ENCODE data around the gene FMNL1.

Gene FMNL1

GRCh38 chr17:45255358-45255757 is 33.7 kb downstream of the FMNL1 start:
- FAIRE-seq (no peak), DNase-seq (ENCODE audit: insufficient read length, low spot score) (no peak)

GRCh38 chr17:45256114-45256966 is 34.7 kb downstream of the FMNL1 start:
- peak; percentile 11 for FAIRE-seq
- DNase-seq (ENCODE audit: insufficient read length, low spot score) = no peak

- FAIRE-seq (no peak), DNase-seq (ENCODE audit: insufficient read length, low spot score) (no peak)
Observed at GRCh38 chr17:45257115-45257514, 35.4 kb downstream of the FMNL1 start.

- no peak for FAIRE-seq
Observed at GRCh38 chr17:45258981-45259380, 37.3 kb downstream of the FMNL1 start.

GRCh38 chr17:45260204-45260783 is 38.6 kb downstream of the FMNL1 start:
- DNase-seq (ENCODE audit: insufficient read length, low spot score) = no peak
- FAIRE-seq = peak; percentile 8

More at GRCh38 chr17:45258981-45259380, 37.3 kb downstream of the FMNL1 start:
- DNase-seq (ENCODE audit: insufficient read length, low spot score) = no peak

- DNase-seq (ENCODE audit: insufficient read length, low spot score) = peak; percentile 70
- peak; percentile 95 for FAIRE-seq
Observed at GRCh38 chr17:45261577-45262515, 40.2 kb downstream of the FMNL1 start, which contains the start of gene SPATA32. Gene SPATA32, minus strand, starts transcription at chr17:45262094. Its CDS starts 78 bp downstream, at chr17:45262016.

GRCh38 chr17:45262516-45263476 is 41.1 kb downstream of the FMNL1 start:
- no peak for DNase-seq (ENCODE audit: insufficient read length, low spot score)

GRCh38 chr17:45263477-45263860 is 41.8 kb downstream of the FMNL1 start:
- FAIRE-seq (no peak), DNase-seq (ENCODE audit: insufficient read length, low spot score) (no peak)

More at GRCh38 chr17:45262516-45263476, 41.1 kb downstream of the FMNL1 start:
- FAIRE-seq = peak; percentile 8

GRCh38 chr17:45264430-45264829 is 42.7 kb downstream of the FMNL1 start:
- no peak for FAIRE-seq
- no peak for DNase-seq (ENCODE audit: insufficient read length, low spot score)

- DNase-seq (ENCODE audit: insufficient read length, low spot score) = no peak
- FAIRE-seq = no peak
Observed at GRCh38 chr17:45264988-45265387, 43.3 kb downstream of the FMNL1 start.

GRCh38 chr17:45265821-45266220 is 44.1 kb downstream of the FMNL1 start:
- no peak for DNase-seq (ENCODE audit: insufficient read length, low spot score)
- no peak for FAIRE-seq

- DNase-seq (ENCODE audit: insufficient read length, low spot score) (no peak), FAIRE-seq (no peak)
Observed at GRCh38 chr17:45266372-45266926, 44.8 kb downstream of the FMNL1 start.

GRCh38 chr17:45267436-45268055 is 45.9 kb downstream of the FMNL1 start:
- DNase-seq (ENCODE audit: insufficient read length, low spot score) = no peak
- FAIRE-seq = no peak

- no peak for DNase-seq (ENCODE audit: insufficient read length, low spot score)
- no peak for FAIRE-seq
Observed at GRCh38 chr17:45269912-45270311, 48.2 kb downstream of the FMNL1 start.

GRCh38 chr17:45270828-45271418 is 49.2 kb downstream of the FMNL1 start:
- FAIRE-seq (no peak), DNase-seq (ENCODE audit: insufficient read length, low spot score) (no peak)

- DNase-seq (ENCODE audit: insufficient read length, low spot score) (no peak), FAIRE-seq (no peak)
Observed at GRCh38 chr17:45271603-45272002, 49.9 kb downstream of the FMNL1 start.

- FAIRE-seq = no peak
- no peak for DNase-seq (ENCODE audit: insufficient read length, low spot score)
Observed at GRCh38 chr17:45273551-45273957, 51.9 kb downstream of the FMNL1 start.

GRCh38 chr17:45274033-45274432 is 52.3 kb downstream of the FMNL1 start:
- FAIRE-seq (no peak), DNase-seq (ENCODE audit: insufficient read length, low spot score) (no peak)

GRCh38 chr17:45276031-45276430 is 54.3 kb downstream of the FMNL1 start:
- no peak for FAIRE-seq
- DNase-seq (ENCODE audit: insufficient read length, low spot score) = no peak
